ENCODE data around the gene LDLRAD4. TPM values are rescaled to one million over a fixed set of nuclear protein-coding genes. Genes with fewer than 3 reads are reported as not detected.

LDLRAD4 gene
- total RNA-seq, 2 donors from 2014 or later: 11.7 to 17.0 TPM

DNA sequence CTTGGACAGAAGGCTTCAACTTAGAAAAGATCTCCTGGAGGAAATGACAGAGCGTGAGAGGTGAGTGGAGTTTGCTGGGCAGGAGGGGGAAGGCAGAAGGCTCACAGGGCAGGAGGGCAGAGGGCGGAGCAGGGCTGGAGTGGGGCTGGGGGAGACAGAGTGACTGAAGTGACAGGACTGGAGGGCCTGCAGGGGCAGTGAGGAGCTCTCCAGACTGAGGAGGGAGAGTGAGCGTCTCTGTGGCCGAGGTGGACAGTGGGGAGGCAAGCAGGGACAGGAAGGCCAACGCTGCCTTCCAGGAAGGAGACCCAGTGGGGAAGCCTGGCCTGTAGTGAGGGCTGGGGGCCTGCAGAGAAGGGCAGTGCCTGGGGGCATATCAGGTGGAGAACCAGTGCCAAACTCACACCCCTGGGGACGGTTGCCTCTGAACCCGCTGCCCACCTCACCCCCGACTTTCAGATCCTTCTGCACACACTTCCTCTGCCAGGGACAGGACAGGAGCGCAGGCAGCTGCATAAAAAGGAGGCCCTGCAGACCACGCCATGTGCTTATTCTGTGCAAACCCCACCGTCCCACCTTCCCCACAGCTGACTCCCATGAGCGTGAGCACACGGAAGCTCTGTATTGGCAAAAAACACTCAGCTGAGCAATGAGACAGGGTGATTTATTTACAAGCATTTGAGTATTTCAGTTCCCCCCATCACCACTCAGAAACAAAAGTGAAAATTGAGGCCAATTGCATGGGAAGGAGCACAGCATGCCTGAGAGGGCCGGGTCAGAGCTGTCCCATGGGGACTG, 263.5 kb downstream of the LDLRAD4 start:
- H3K4me1 ChIP-seq: no peaks in the 10 kb centered on the region
- intact Hi-C loops (cut with DNase I): no loop called here

DNA sequence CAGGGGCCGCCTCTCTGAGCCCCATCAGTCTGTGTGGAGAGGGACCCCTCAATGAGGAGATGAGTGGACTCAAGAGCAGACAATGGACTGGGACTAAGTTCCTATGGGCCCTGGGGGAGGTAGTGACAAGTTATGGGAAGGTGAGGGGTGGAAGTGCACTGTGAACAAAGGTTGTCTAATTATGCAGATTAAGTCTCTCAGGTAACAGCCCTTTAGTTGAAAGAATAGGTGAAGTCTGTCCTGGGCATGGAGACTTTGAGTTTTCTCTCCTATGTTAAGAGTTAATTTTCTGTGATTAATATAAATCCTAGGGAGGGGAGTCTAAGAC, 264.0 kb downstream of the LDLRAD4 start:
- Histone ChIP-seq H3K27me3 (no peaks in the 10 kb centered on the region), H3K4me3 (no peak overlapping the region), H3K9me3 (no peaks in the 10 kb centered on the region), H3K4me1 (no peaks in the 10 kb centered on the region), H3K9ac (ENCODE audit: low read depth in 2 of 2, low read length in 2 of 2) (no peak overlapping the region), H3K27ac (no peak overlapping the region), H3K36me3 (no peaks in the 10 kb centered on the region)
- intact Hi-C loops (cut with DNase I): no loop called here
- TF ChIP-seq, protein P1, sequence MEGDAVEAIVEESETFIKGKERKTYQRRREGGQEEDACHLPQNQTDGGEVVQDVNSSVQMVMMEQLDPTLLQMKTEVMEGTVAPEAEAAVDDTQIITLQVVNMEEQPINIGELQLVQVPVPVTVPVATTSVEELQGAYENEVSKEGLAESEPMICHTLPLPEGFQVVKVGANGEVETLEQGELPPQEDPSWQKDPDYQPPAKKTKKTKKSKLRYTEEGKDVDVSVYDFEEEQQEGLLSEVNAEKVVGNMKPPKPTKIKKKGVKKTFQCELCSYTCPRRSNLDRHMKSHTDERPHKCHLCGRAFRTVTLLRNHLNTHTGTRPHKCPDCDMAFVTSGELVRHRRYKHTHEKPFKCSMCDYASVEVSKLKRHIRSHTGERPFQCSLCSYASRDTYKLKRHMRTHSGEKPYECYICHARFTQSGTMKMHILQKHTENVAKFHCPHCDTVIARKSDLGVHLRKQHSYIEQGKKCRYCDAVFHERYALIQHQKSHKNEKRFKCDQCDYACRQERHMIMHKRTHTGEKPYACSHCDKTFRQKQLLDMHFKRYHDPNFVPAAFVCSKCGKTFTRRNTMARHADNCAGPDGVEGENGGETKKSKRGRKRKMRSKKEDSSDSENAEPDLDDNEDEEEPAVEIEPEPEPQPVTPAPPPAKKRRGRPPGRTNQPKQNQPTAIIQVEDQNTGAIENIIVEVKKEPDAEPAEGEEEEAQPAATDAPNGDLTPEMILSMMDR (IDR thresholded peaks at IDR 0.05): no peak
- no peak for DNase-seq

More for the DNA sequence above, 263.5 kb downstream of the LDLRAD4 start:
- H3K4me3 ChIP-seq: no peak overlapping the region
- no peaks in the 10 kb centered on the region for H3K27me3 ChIP-seq
- no peak overlapping the region for H3K27ac ChIP-seq
- DNase-seq: no peak
- no peak overlapping the region for H3K9ac ChIP-seq (ENCODE audit: low read depth in 2 of 2, low read length in 2 of 2)
- no peaks in the 10 kb centered on the region for H3K9me3 ChIP-seq
- no peaks in the 10 kb centered on the region for H3K36me3 ChIP-seq
- TF ChIP-seq, protein P1 (IDR thresholded peaks at IDR 0.05): no peak

DNA sequence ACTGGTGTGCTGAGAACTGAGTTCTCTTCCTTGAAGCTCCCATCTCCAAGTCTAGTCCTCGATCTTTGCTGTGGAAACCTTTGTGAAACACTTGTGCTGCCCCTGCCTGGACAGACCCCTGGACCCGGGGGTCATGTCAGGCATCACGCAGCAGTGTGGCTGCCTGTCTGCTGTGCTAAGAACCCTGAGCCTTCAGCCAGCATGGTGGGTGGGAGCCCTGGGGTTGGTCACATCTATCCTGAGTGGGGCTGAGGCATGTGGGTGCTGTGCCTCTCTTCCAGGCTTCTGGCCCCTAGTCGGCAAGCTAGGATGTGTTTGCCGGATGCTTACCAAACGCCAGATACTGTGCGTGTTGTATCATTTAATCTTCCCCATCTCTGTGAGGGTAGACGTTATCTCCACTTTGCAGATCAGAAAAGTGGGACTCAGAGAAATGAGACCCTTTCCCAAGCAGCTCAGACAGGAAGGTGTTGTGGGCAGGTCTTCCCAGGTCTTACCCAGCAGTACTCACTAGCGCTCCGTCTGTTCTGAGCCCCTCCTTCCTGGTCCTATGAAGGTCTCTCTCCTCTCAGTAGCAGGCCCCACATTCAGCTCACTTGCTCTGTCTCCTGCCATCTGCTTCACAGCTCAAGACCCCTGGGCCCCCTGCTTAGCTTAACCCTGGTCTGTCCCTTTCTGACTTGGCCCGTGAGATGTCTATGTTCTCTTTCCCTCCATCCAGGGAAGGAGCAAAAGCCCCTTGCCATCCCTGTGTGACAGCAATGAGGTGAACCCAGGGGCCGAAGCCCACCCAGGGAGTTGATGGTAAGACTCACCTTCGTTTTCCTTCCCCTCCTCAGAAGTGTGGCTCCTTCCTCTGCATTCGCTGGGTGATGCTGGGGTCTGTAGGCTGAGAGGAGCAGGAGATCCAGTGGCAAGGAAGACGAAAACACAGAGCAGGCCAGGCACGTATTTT, 265.0 kb downstream of the LDLRAD4 start:
- Histone ChIP-seq H3K9me3 (no peaks in the 10 kb centered on the region), H3K27ac (no peak overlapping the region), H3K27me3 (no peaks in the 10 kb centered on the region), H3K4me1 (no peaks in the 10 kb centered on the region), H3K9ac (ENCODE audit: low read depth in 2 of 2, low read length in 2 of 2) (no peak overlapping the region), H3K4me3 (no peak overlapping the region), H3K36me3 (no peaks in the 10 kb centered on the region)
- intact Hi-C loops (cut with DNase I): no loop called here
- TF ChIP-seq, protein P1 (IDR thresholded peaks at IDR 0.05): no peak
- no peak for DNase-seq

DNA sequence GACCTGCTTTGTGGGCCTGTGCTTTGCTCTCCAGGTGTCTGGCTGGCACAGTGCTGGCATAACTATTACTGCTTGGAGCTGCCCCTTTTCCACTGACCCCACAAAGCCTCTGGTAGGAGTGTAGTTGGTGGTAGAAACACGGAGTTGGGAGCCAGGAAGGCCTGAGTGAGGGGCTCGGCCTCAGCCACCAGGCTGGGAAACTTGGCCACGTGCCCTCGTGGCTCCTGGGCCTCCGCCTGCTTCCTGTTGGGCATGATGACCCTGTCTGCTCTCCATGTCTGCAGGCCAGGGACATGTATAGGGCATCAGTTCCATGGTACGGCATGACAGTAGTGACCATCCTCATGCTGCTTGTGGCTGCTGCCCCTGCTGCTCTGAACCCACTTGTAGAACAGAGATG, 266.6 kb downstream of the LDLRAD4 start:
- no peak overlapping the region for H3K9ac ChIP-seq (ENCODE audit: low read depth in 2 of 2, low read length in 2 of 2)
- no peak for DNase-seq
- no peaks in the 10 kb centered on the region for H3K27me3 ChIP-seq
- H3K4me1 ChIP-seq: no peaks in the 10 kb centered on the region
- no peaks in the 10 kb centered on the region for H3K9me3 ChIP-seq
- no peak overlapping the region for H3K27ac ChIP-seq
- intact Hi-C loops (cut with DNase I): no loop called here
- TF ChIP-seq, protein P1 (IDR thresholded peaks at IDR 0.05): no peak
- H3K36me3 ChIP-seq: no peaks in the 10 kb centered on the region
- no peak overlapping the region for H3K4me3 ChIP-seq

DNA sequence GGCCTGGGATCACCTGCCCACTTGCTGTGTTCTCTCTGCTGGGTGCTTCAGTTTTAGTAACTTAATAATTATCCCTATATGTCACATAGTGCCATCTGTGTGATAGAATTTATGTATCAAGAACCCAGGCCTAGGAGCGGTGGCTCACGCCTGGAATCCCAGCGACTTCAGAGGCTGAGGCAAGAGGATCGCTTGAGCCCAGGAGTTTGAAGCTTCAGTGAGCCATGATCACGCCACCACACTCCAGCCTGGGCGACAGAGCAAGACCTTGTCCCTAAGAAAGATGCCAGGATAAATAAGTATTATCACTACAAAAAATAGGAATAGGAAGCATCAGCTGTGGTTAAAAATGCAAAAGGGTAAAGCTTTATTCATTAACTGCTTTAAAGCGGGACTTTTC, 267.0 kb downstream of the LDLRAD4 start:
- Histone ChIP-seq H3K27ac (no peak overlapping the region), H3K27me3 (no peaks in the 10 kb centered on the region), H3K4me1 (no peaks in the 10 kb centered on the region), H3K4me3 (no peak overlapping the region), H3K9me3 (no peaks in the 10 kb centered on the region), H3K9ac (ENCODE audit: low read depth in 2 of 2, low read length in 2 of 2) (no peak overlapping the region), H3K36me3 (no peaks in the 10 kb centered on the region)
- intact Hi-C loops (cut with DNase I): no loop called here
- no peak for DNase-seq
- TF ChIP-seq, protein P1 (IDR thresholded peaks at IDR 0.05): no peak
